Suppressor macrophage treated with lipopolysaccharide for 1 hour (primary cell): ENCODE results near the gene WNT3.
A peak's percentile ranks its signal among the peaks of the same experiment; 100 is the strongest.
"Not testable (repeated sequence)": the region's sequence is repeated elsewhere in the genome, so short reads cannot be mapped to it uniquely, and the experiment has no call there.

ENCODE experiments used
- DNase-seq, 3 donors: peaks; one replicate each; pipeline ENCODE4 v3.0.0-alpha.2; 2020 to 2022

WNT3 gene

DNA sequence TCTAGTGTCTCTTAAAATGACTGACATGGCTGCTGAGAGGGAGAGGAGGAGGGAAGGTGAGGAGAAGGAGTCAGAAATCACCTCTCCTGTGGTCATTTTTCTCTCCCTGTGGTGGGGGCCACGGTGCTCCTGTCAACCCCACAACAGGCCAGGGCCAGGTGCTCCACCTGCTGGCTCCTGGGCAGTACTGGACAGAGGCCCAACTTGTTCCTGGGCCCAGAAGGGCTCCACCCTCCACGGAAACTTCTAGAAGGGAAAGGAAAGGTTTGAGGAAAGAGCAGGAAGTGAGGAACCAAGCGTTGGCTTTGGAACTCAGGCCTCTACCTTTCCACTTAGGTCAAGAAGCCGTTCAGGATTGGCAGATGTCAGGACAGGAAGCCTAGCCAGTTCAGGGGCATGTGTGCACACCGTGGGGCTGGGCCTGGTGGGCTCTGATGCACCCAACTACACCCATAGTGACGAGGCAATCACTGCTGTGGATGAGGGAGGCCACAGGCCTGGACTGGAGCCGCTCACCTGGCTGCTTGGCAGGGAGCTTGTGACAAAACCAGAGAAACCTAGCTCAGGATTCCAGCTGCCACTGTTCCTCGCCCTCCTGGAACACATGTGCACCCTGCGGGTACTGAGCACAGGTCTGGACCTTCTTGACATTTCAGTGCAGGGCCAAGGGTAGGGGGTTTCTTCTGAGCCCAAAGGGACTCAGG is 36.1 kb downstream of the WNT3 start:
- DNase-seq, result peak in 2 of 3 donors; percentile 40 to 41

- no peak for DNase-seq
Observed at GRCh38 chr17:46780003-46780373, 38.5 kb downstream of the WNT3 start.

DNA sequence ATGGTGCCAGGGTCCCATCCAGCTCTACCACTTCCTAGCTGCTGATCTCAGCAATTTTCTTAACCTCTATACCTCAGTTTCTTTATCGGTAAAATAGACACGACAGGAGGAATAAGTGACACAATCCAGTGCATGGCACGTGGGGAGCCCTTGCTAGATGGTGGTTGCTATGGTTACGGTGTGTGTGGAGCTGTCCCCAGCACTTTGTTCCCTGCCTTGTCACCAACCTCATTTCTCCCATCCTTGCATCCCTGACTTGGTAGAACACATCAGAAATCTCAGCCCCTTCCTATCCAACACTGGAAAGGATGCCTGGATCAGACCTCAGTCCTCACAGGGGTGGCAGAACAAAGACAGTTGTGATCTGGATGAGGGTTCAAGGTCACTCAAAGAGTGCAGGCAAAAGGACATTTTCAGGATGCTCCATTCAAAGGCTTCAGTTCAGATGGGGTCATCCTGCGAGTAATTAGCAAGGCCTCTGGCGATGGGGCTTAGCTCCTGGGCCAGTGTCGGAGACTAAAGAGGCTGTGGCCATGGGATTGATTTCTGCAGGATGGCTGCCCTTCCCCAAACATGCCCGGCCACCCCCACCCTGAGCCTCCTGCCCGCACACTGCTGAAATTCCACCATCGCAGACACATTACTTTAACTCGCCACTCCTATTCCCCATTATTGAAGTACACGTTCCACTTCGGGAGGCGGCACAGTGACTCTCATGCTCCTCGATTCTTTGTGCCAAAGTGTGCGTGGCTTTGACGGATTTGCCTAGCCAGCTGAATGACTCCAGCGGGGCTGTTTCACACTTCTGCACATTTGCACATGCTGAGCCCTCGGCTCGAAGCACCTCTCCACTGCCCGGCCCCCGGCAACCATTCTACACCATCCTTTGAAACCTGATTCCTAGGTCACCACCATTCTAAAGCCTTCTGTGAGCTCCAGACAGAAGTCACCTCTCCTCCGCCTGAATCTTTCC is 40.3 kb downstream of the WNT3 start:
- DNase-seq, result peak in 2 of 3 donors; percentile 12 to 19

- DNase-seq, result no peak
Observed at GRCh38 chr17:46776298-46777005, 42.0 kb downstream of the WNT3 start.

DNA sequence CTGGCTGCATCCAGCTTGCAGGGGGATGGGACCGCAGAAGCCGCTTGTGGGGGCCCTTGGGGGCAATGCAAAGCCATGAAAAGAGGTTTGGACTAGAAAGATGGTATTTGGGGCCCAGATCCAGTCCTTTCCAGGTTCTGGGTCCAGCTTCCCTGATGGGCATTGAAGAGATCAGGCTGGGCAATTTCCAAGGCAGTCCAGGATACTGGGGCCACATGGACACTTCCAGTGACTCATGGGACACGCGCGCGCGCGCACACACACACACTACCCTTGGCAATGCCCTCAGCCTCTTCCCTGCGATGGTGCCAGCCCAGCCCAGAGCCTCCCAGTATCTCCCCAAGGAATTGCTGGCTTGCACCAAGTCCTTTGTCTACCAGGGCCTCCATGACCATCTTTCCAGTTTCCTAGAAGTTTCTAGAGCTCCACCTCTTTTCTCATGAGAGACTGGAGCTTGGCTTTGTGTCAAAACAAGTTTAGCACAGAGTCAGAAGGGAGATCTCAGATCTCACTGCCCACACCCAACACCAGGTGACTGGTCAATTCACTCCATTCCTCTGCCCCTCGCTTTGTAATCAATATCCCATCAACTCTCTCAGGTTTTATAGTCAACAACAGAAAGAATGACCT is 44.3 kb downstream of the WNT3 start:
- DNase-seq, result peak in 2 of 3 donors; percentile 11 to 24

DNA sequence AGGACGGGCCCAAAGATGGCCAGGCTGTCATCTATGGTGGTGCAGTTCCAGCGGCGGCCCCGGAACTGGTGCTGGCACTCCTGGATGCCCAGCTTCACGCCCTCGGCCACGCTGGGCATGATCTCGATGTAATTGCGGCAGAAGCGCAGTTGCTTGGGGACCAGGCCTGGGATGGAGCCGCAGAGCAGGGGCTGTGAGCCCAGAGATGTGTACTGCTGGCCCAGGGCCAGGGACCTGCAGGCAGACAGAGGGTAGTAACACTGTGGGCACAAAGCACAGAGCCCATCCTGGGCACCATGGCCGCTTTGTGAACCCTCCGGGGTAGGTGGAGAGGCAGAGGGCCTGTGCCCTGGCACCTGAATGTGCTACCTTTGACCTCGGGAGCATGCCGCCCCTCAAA is 44.8 kb downstream of the WNT3 start:
- no peak for DNase-seq

DNA sequence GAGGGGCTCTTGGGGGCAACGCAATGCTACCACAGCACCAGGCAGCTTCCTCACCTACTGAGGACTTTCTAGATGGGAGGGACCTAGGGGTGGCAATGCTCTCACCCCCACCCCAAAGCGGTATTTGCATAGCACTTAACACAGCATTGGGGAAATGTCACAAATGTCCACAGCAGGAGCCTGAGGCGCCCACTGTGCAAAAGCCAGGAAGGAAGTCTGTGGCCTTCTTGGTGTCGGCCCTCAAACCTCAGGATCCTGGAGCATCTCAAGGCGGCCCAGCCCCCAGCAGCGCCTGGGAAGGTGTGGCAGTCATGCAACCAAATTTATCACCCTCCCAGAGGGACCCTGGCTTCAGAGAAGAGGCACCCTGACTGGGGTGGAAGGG is 45.3 kb downstream of the WNT3 start:
- DNase-seq, result peak in 1 of 3 donors; percentile 10

- no peak for DNase-seq
Observed at GRCh38 chr17:46772475-46773220, 45.8 kb downstream of the WNT3 start.

- DNase-seq, result peak in 2 of 3 donors; percentile 21 to 44
Observed at GRCh38 chr17:46771561-46772474, 46.7 kb downstream of the WNT3 start.

DNA sequence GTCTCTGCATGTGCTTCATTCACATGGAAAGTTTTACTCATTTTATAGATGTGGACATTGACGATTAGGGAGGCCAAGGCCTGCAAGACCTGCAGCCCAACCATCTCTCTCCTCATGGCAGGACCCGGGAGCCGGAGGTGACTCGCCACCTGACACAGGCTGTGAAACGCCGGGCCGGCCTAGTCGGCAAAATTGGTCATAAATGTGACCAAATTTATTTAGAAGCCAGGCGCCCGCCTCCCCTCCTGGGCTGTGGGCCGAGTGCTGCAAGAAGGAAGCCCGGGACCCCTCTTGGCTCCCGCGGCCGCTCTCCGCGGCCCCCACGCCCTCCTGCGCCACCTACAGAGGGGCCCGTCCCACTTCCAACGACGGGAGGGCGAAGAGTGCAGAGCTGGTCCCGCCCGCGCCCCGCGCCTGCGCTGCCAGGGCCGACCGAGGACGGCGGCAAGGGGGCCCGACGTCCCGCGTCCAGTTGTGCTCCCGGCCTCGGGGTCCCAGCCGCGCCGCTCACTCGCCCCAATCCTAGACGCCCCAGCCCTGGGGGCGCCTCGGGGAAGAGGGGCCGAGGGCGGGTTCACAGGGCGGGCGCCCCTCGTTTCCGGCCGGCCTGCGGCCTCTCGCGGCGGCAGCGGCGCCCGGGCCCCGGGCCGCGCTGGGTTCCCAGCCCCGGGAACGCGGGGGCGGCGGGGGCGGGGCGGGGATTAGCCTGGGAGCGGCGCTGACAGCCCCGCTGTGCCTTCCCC is 47.5 kb downstream of the WNT3 start:
- peak; percentile 40 to 83 (median 59) for DNase-seq

GRCh38 chr17:46770439-46770817 is 48.1 kb downstream of the WNT3 start:
- DNase-seq, result no peak

GRCh38 chr17:46769531-46770438 is 48.7 kb downstream of the WNT3 start:
- DNase-seq, result peak in 2 of 3 donors; percentile 30 to 41

- DNase-seq, result not testable (repeated sequence)
Observed at GRCh38 chr17:46768896-46769295, 49.6 kb downstream of the WNT3 start.

- no peak for DNase-seq
Observed at GRCh38 chr17:46768540-46768870, 50.0 kb downstream of the WNT3 start.

DNA sequence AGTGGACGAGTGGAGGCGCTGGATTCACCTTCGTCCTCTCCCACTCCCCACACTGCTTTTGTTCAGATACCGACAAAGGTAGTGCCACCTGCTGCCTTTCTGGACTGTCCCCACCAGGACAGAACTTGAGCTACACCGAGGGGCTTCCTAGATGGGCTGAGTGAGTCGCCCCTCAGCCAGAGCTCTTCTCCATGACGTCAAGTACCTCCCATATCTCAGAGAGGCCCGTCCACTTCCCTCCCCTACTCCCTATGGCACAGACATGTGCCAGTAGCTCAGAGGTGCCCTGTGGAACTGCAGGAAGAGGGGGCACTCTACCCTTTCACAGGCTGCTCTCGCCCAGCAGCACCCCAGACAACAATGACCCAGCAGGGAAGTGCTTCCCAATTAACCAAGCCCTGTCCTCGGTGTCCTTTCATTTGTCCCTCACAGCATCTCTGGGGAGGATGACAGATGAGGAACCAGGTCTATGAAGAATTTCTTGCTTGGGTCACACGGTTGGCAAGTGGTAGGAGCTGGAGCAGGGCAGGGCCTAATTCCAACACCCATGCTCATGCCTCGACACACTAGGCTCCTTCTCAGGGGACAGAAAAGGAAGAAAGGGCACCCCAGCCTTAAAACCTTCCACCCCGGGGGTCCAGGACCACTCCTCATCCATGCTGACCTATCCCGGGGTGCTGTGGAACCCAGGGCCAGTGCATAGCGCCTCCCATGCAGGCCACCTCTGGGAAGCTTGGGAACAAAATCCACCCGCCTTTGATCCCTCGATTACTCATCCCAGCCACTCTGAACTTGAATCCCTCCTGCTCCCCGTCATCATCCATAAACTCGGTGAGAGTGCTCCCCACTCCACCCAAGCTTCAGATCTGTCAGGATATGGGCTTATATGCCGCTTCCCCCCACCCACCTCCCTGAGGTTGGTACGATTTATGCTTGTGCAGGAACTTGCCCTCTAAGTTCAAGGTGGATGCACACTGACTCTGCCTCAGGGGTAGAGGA is 51.7 kb downstream of the WNT3 start:
- DNase-seq, result no peak

- no peak for DNase-seq
Observed at GRCh38 chr17:46765453-46765852, 53.0 kb downstream of the WNT3 start.

- no peak for DNase-seq
Observed at GRCh38 chr17:46764709-46765401, 53.6 kb downstream of the WNT3 start.
